T-helper 22 cell (primary cell): Measurements from ENCODE around the gene H2BK1.

Experiments used
- DNase-seq: peaks from one replicate; pipeline ENCODE4 v3.0.0-alpha.2; 2020; ENCODE audit warnings: low read depth

Gene H2BK1

GRCh38 chr7:151210087-151210854 lies at the start of gene H2BK1:
Gene H2BK1, minus strand, starts transcription at chr7:151210488. Its CDS starts 170 bp downstream, at chr7:151210318.
- no peak for DNase-seq

- no peak for DNase-seq
Measured at GRCh38 chr7:151257990-151258389, 47.7 kb upstream of the H2BK1 start.

GRCh38 chr7:151256410-151257045 lies 46.2 kb upstream of the H2BK1 start:
- no peak for DNase-seq

GRCh38 chr7:151255390-151255789 lies 45.1 kb upstream of the H2BK1 start:
- no peak for DNase-seq

- DNase-seq: no peak
Measured at GRCh38 chr7:151254851-151255250, 44.6 kb upstream of the H2BK1 start.

- DNase-seq: no peak
Measured at GRCh38 chr7:151254316-151254715, 44.0 kb upstream of the H2BK1 start.

GRCh38 chr7:151252961-151253711 lies 42.8 kb upstream of the H2BK1 start:
- no peak for DNase-seq

- no peak for DNase-seq
Measured at GRCh38 chr7:151252561-151252835, 42.2 kb upstream of the H2BK1 start.

- no peak for DNase-seq
Measured at GRCh38 chr7:151251689-151252560, 41.6 kb upstream of the H2BK1 start.

- no peak for DNase-seq
Measured at GRCh38 chr7:151251328-151251688, 41.0 kb upstream of the H2BK1 start.

GRCh38 chr7:151250181-151251132 lies 40.2 kb upstream of the H2BK1 start:
- no peak for DNase-seq

GRCh38 chr7:151249732-151250072 lies 39.4 kb upstream of the H2BK1 start:
- DNase-seq: no peak

GRCh38 chr7:151249034-151249731 lies 38.9 kb upstream of the H2BK1 start:
- no peak for DNase-seq

- no peak for DNase-seq
Measured at GRCh38 chr7:151248346-151249033, 38.2 kb upstream of the H2BK1 start, which contains the start of gene SMARCD3. Gene SMARCD3, minus strand, starts transcription at chr7:151248694. Its CDS starts 132 bp downstream, at chr7:151248562.

- DNase-seq: no peak
Measured at GRCh38 chr7:151247611-151248345, 37.5 kb upstream of the H2BK1 start.

- DNase-seq: no peak
Measured at GRCh38 chr7:151246851-151247580, 36.7 kb upstream of the H2BK1 start.

GRCh38 chr7:151246102-151246850 lies 36.0 kb upstream of the H2BK1 start:
- DNase-seq: no peak
